ENCODE data around the gene LEMD3. TPM values are rescaled to one million over a fixed set of nuclear protein-coding genes. Genes with fewer than 3 reads are reported as not detected.
"Not testable (repeated sequence)": the region's sequence is repeated elsewhere in the genome, so short reads cannot be mapped to it uniquely, and the experiment has no call there.

The LEMD3 gene
- total and polyA plus RNA-seq, 2 experiments from 2014 or later, result 15.4 to 56.7 TPM

DNA sequence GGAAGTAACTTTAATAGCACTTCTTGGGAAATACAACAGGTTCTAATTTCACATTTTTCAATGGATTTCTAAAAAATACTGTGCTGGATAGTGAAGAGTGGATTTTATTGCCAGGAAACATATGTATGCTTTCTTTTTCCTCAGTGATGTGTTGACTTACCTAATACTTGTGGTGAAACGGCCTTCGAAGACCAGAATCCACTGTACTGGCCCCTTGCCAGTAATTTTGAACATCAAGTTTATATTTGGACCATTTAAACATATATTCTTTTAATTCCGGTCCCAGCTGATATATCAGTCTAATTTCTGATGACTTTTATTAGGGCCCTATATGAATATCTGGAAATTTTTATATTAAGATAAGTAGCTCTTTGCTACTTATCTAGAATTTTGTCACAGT is 110.9 kb downstream of the LEMD3 start:
- no peaks in the 10 kb centered on the region for H3K36me3 ChIP-seq (ENCODE audit: insufficient read depth)
- no peak overlapping the region for H2AFZ ChIP-seq
- H3K79me2 ChIP-seq (replicated peaks; ENCODE audit: insufficient read depth), result no peaks in the 10 kb centered on the region
- H3F3A ChIP-seq (replicated peaks; ENCODE audit: low read depth), result no peaks in the 10 kb centered on the region
- TF ChIP-seq CREB1 (CRISPR knock-in tag; IDR thresholded peaks at IDR 0.05; ENCODE audit: low read depth) (no peak), POLR2AphosphoS5 (IDR thresholded peaks at IDR 0.05; ENCODE audit: low read depth) (no peak), JUNB (IDR thresholded peaks at IDR 0.05; ENCODE audit: unreplicated experiment) (no peak)
- TF ChIP-seq, protein P1, sequence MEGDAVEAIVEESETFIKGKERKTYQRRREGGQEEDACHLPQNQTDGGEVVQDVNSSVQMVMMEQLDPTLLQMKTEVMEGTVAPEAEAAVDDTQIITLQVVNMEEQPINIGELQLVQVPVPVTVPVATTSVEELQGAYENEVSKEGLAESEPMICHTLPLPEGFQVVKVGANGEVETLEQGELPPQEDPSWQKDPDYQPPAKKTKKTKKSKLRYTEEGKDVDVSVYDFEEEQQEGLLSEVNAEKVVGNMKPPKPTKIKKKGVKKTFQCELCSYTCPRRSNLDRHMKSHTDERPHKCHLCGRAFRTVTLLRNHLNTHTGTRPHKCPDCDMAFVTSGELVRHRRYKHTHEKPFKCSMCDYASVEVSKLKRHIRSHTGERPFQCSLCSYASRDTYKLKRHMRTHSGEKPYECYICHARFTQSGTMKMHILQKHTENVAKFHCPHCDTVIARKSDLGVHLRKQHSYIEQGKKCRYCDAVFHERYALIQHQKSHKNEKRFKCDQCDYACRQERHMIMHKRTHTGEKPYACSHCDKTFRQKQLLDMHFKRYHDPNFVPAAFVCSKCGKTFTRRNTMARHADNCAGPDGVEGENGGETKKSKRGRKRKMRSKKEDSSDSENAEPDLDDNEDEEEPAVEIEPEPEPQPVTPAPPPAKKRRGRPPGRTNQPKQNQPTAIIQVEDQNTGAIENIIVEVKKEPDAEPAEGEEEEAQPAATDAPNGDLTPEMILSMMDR (conservative IDR thresholded peaks at IDR 0.05; ENCODE audit: low read depth in 2 of 2), result no peak
- TF ChIP-seq, protein P2, sequence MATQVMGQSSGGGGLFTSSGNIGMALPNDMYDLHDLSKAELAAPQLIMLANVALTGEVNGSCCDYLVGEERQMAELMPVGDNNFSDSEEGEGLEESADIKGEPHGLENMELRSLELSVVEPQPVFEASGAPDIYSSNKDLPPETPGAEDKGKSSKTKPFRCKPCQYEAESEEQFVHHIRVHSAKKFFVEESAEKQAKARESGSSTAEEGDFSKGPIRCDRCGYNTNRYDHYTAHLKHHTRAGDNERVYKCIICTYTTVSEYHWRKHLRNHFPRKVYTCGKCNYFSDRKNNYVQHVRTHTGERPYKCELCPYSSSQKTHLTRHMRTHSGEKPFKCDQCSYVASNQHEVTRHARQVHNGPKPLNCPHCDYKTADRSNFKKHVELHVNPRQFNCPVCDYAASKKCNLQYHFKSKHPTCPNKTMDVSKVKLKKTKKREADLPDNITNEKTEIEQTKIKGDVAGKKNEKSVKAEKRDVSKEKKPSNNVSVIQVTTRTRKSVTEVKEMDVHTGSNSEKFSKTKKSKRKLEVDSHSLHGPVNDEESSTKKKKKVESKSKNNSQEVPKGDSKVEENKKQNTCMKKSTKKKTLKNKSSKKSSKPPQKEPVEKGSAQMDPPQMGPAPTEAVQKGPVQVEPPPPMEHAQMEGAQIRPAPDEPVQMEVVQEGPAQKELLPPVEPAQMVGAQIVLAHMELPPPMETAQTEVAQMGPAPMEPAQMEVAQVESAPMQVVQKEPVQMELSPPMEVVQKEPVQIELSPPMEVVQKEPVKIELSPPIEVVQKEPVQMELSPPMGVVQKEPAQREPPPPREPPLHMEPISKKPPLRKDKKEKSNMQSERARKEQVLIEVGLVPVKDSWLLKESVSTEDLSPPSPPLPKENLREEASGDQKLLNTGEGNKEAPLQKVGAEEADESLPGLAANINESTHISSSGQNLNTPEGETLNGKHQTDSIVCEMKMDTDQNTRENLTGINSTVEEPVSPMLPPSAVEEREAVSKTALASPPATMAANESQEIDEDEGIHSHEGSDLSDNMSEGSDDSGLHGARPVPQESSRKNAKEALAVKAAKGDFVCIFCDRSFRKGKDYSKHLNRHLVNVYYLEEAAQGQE (IDR thresholded peaks at IDR 0.05; ENCODE audit: unreplicated experiment), result no peak
- H3K9me3 Mint-ChIP-seq, result no peaks in the 10 kb centered on the region
- peaks cover 12% of the 10 kb centered on the region; the same call in 1 of the 2 replicates for H3K4me1 ChIP-seq (ENCODE audit: insufficient read depth)
- peaks cover 9% of the 10 kb centered on the region for H3K27me3 Mint-ChIP-seq (ENCODE audit: insufficient read depth, low read depth, poor library complexity)
- DNase-seq (ENCODE audit: low spot score) (no peak), ATAC-seq (no peak)
- no peaks in the 10 kb centered on the region for H4K20me1 ChIP-seq (replicated peaks; ENCODE audit: insufficient read depth)
- H3K4me2 ChIP-seq, result no peak overlapping the region
- H3K4me3 ChIP-seq, result no peak overlapping the region
- peaks cover 16% of the 10 kb centered on the region for H3K4me1 Mint-ChIP-seq
- H3K9me2 ChIP-seq (ENCODE audit: insufficient read depth), result no peaks in the 10 kb centered on the region
- no peak overlapping the region for H3K4me3 Mint-ChIP-seq
- no peak overlapping the region for H3K27ac ChIP-seq (ENCODE audit: low read depth)
- no peak overlapping the region for H3K27ac Mint-ChIP-seq
- peaks cover 33% of the 10 kb centered on the region for H3K27me3 ChIP-seq (ENCODE audit: insufficient read depth)
- no peaks in the 10 kb centered on the region for H3K36me3 Mint-ChIP-seq (ENCODE audit: low read depth)

- H3K27me3 ChIP-seq (ENCODE audit: insufficient read depth), result peaks cover 19% of the 10 kb centered on the region
- Mint-ChIP-seq H3K4me3 (no peak overlapping the region), H3K4me1 (peaks cover 7% of the 10 kb centered on the region), H3K9me3 (no peaks in the 10 kb centered on the region), H3K27me3 (ENCODE audit: insufficient read depth, low read depth, poor library complexity) (peaks cover 4% of the 10 kb centered on the region), H3K36me3 (ENCODE audit: low read depth) (no peaks in the 10 kb centered on the region), H3K27ac (no peak overlapping the region)
- DNase-seq (ENCODE audit: low spot score), result no peak
- H4K20me1 ChIP-seq (replicated peaks; ENCODE audit: insufficient read depth), result no peaks in the 10 kb centered on the region
- no peak overlapping the region for H2AFZ ChIP-seq
- no peak overlapping the region for H3K4me3 ChIP-seq
- no peaks in the 10 kb centered on the region for H3K9me2 ChIP-seq (ENCODE audit: insufficient read depth)
- H3K4me1 ChIP-seq (ENCODE audit: insufficient read depth), result 0 out of 2 replicates have a peak, but pooled peaks cover under 1% of the 10 kb centered on the region
- TF ChIP-seq STAT1 (IDR thresholded peaks at IDR 0.05; ENCODE audit: unreplicated experiment) (no peak), CREB1 (CRISPR knock-in tag; IDR thresholded peaks at IDR 0.05; ENCODE audit: low read depth) (no peak)
- TF ChIP-seq, protein P1 (conservative IDR thresholded peaks at IDR 0.05; ENCODE audit: low read depth in 2 of 2), result peak in 1 of 2 experiments; percentile 31; a peak in 1 of 4 replicates
- no peak for ATAC-seq
- no peaks in the 10 kb centered on the region for H3K36me3 ChIP-seq (ENCODE audit: insufficient read depth)
- no peak overlapping the region for H3K27ac ChIP-seq (ENCODE audit: low read depth)
- no peaks in the 10 kb centered on the region for H3F3A ChIP-seq (replicated peaks; ENCODE audit: low read depth)
- H3K79me2 ChIP-seq (replicated peaks; ENCODE audit: insufficient read depth), result no peaks in the 10 kb centered on the region
- no peak overlapping the region for H3K4me2 ChIP-seq
Measured at GRCh38 chr12:65282840-65283239, 113.5 kb downstream of the LEMD3 start.

- not testable (repeated sequence) for ATAC-seq; DNase-seq (ENCODE audit: low spot score); H3K79me2 ChIP-seq (replicated peaks; ENCODE audit: insufficient read depth); H3K9me3 Mint-ChIP-seq; H3K4me1 ChIP-seq (ENCODE audit: insufficient read depth); H3K4me3 ChIP-seq; H3F3A ChIP-seq (replicated peaks; ENCODE audit: low read depth); H3K27ac ChIP-seq (ENCODE audit: low read depth); H3K4me2 ChIP-seq; H3K4me1 Mint-ChIP-seq; H3K4me3 Mint-ChIP-seq; H3K9me2 ChIP-seq (ENCODE audit: insufficient read depth); H3K27ac Mint-ChIP-seq; H2AFZ ChIP-seq; H3K27me3 Mint-ChIP-seq (ENCODE audit: insufficient read depth, low read depth, poor library complexity); H4K20me1 ChIP-seq (replicated peaks; ENCODE audit: insufficient read depth); H3K36me3 ChIP-seq (ENCODE audit: insufficient read depth); H3K27me3 ChIP-seq (ENCODE audit: insufficient read depth); H3K36me3 Mint-ChIP-seq (ENCODE audit: low read depth)
Measured at GRCh38 chr12:65285532-65285931, 116.1 kb downstream of the LEMD3 start.
